H1 (cell line): Measurements from ENCODE around the gene NSL1. TPM values are rescaled to one million over a fixed set of nuclear protein-coding genes. Genes with fewer than 3 reads are reported as not detected.
A peak's percentile ranks its signal among the peaks of the same experiment; 100 is the strongest.

ENCODE experiments used
- CTCF ChIA-PET: fragments of 300-600 bp; sonication (Branson Sonifier 250); formaldehyde crosslinking; loops from one replicate; lab custom pipeline; 2021; ENCODE audit not compliant: partially characterized antibody; lab: Charles Lee
- POLR2A ChIA-PET: fragments of 300-600 bp; sonication (Branson Sonifier 250); formaldehyde crosslinking; loops from one replicate; lab custom pipeline; 2021; ENCODE audit warnings: inconsistent platforms; ENCODE audit not compliant: partially characterized antibody; lab: Charles Lee
- DNase-seq, 2 experiments: peaks; one replicate each; pipeline versions ENCODE4 v3.0.0 to v3.0.0-alpha.2; 2010 to 2022; ENCODE audit warnings: low spot score in 2 of 2, low read depth in 1 of 2, mixed read lengths in 1 of 2
- FAIRE-seq: peaks from 2 replicates; lab custom pipeline; 2011; peaks lifted over from hg19 to GRCh38; lab: Jason Lieb, UNC
- H2AFZ ChIP-seq: 2 replicates; pipeline ENCODE4 v1.8.1; 2012; ENCODE audit warnings: low read length, inconsistent platforms
- H2AK5ac ChIP-seq: 2 replicates; pipeline ENCODE4 v1.6.1; 2013; ENCODE audit warnings: low read depth, low read length
- H2BK120ac ChIP-seq: replicated peaks from 2 replicates; pipeline ENCODE3; 2013; ENCODE audit warnings: low read depth, low read length, inconsistent platforms
- H2BK12ac ChIP-seq: 2 replicates; pipeline ENCODE4 v1.6.1; 2013; ENCODE audit warnings: low read depth, low read length
- H2BK15ac ChIP-seq: 2 replicates; pipeline ENCODE4 v1.6.1; 2013; ENCODE audit warnings: low read length
- H2BK20ac ChIP-seq: 2 replicates; pipeline ENCODE4 v1.6.1; 2013; ENCODE audit warnings: low read length
- H2BK5ac ChIP-seq: 2 replicates; pipeline ENCODE4 v1.6.1; 2013; ENCODE audit warnings: low read depth, low read length
- H3K14ac ChIP-seq: 2 replicates; pipeline ENCODE4 v1.6.1; 2013; ENCODE audit warnings: inconsistent platforms; ENCODE audit not compliant: insufficient read length
- H3K18ac ChIP-seq: 2 replicates; pipeline ENCODE4 v1.6.1; 2013; ENCODE audit warnings: low read length; ENCODE audit errors: extremely low read depth
- H3K23ac ChIP-seq: 2 replicates; pipeline ENCODE4 v1.6.1; 2013; ENCODE audit warnings: inconsistent platforms; ENCODE audit not compliant: insufficient read length
- H3K23me2 ChIP-seq: 2 replicates; pipeline ENCODE4 v1.6.1; 2013; ENCODE audit warnings: low read depth, low read length
- H3K27ac ChIP-seq: 2 replicates; pipeline ENCODE4 v1.6.1; 2011; ENCODE audit warnings: low read depth, low read length, inconsistent platforms
- H3K27me3 ChIP-seq, 4 experiments: replicated peaks in 1 of 4; 1 replicate in 1 of 4; 2 replicates in 3 of 4; pipeline versions ENCODE4 v1.6.1 to v1.8.1; 2011 to 2013; ENCODE audit warnings: low read length in 3 of 4, mild to moderate bottlenecking in 3 of 4, inconsistent platforms in 2 of 4, mixed read lengths in 2 of 4, moderate library complexity in 1 of 4; ENCODE audit not compliant: control insufficient read depth in 3 of 4, insufficient read depth in 3 of 4; ENCODE audit errors: extremely low read depth in 1 of 4
- H3K36me3 ChIP-seq, 4 experiments: 2 replicates each; pipeline versions ENCODE4 v1.6.1 to v1.8.1; 2011 to 2013; ENCODE audit warnings: mild to moderate bottlenecking in 4 of 4, low read length in 3 of 4, moderate library complexity in 2 of 4, control low read depth in 1 of 4, inconsistent platforms in 1 of 4; ENCODE audit not compliant: insufficient read depth in 4 of 4, control insufficient read depth in 2 of 4
- H3K4ac ChIP-seq: replicated peaks from 2 replicates; pipeline ENCODE3; 2013; ENCODE audit warnings: low read length, low read depth, mixed read lengths, inconsistent platforms; ENCODE audit not compliant: insufficient read length
- H3K4me1 ChIP-seq, 4 experiments: replicated peaks in 1 of 4; 1 replicate in 1 of 4; 2 replicates in 3 of 4; pipeline versions ENCODE4 v1.6.1 to v1.8.1; 2011 to 2013; ENCODE audit warnings: low read length in 3 of 4, inconsistent platforms in 2 of 4, mixed read lengths in 1 of 4; ENCODE audit not compliant: insufficient read depth in 4 of 4, control insufficient read depth in 3 of 4
- H3K4me2 ChIP-seq, 2 experiments: 2 replicates each; pipeline versions ENCODE4 v1.6.1 to v1.8.1; 2011 to 2013; ENCODE audit warnings: low read depth in 2 of 2, low read length in 2 of 2, control low read depth in 1 of 2, inconsistent platforms in 1 of 2, mild to moderate bottlenecking in 1 of 2; ENCODE audit not compliant: insufficient read depth in 1 of 2
- H3K4me3 ChIP-seq, 4 experiments: fragments of 200-600, 300-600 bp in 1 of 4; sonication (generic), shearing (Covaris generic), sonication (Bioruptor Twin) in 1 of 4; 2 replicates each; pipeline versions ENCODE4 v1.5.1 to v1.8.1; 2011 to 2016; ENCODE audit warnings: low read length in 4 of 4, low read depth in 3 of 4, control low read depth in 2 of 4, inconsistent platforms in 2 of 4, mild to moderate bottlenecking in 2 of 4, mixed read lengths in 1 of 4, moderate library complexity in 1 of 4; ENCODE audit not compliant: insufficient read depth in 2 of 4; ENCODE audit errors: extremely low read depth in 1 of 4
- H3K56ac ChIP-seq: replicated peaks from 2 replicates; pipeline ENCODE3; 2013; ENCODE audit warnings: low read depth, mild to moderate bottlenecking, mixed read lengths, low read length, inconsistent platforms; ENCODE audit not compliant: insufficient read length
- H3K79me1 ChIP-seq: 2 replicates; pipeline ENCODE4 v1.6.1; 2013; ENCODE audit warnings: low read depth, low read length, control low read depth
- H3K79me2 ChIP-seq, 2 experiments: 2 replicates each; pipeline versions ENCODE4 v1.6.1 to v1.8.1; 2012 to 2013; ENCODE audit warnings: low read length in 2 of 2, mild to moderate bottlenecking in 2 of 2, inconsistent platforms in 1 of 2; ENCODE audit not compliant: insufficient read depth in 2 of 2, control insufficient read depth in 1 of 2
- H3K9ac ChIP-seq, 4 experiments: replicated peaks in 1 of 4; 1 replicate in 1 of 4; 2 replicates in 3 of 4; pipeline versions ENCODE4 v1.6.1 to v1.8.1; 2011 to 2013; ENCODE audit warnings: low read depth in 3 of 4, low read length in 3 of 4, control low read depth in 2 of 4, mild to moderate bottlenecking in 2 of 4, moderate library complexity in 2 of 4, inconsistent platforms in 1 of 4; ENCODE audit errors: extremely low read depth in 1 of 4
- H3K9me3 ChIP-seq, 2 experiments: 2 replicates each; pipeline versions ENCODE4 v1.6.1 to v1.8.1; 2012 to 2013; ENCODE audit warnings: mild to moderate bottlenecking in 2 of 2, moderate library complexity in 2 of 2, control low read depth in 1 of 2, inconsistent platforms in 1 of 2, low read depth in 1 of 2, low read length in 1 of 2, mixed read lengths in 1 of 2; ENCODE audit not compliant: insufficient read depth in 2 of 2
- H4K20me1 ChIP-seq, 2 experiments: replicated peaks in 1 of 2; 2 replicates each; pipeline versions ENCODE3 to v1.8.1; 2011 to 2013; ENCODE audit warnings: inconsistent platforms in 2 of 2, low read length in 2 of 2, mild to moderate bottlenecking in 1 of 2; ENCODE audit not compliant: insufficient read depth in 2 of 2, control insufficient read depth in 1 of 2
- H4K5ac ChIP-seq: 2 replicates; pipeline ENCODE4 v1.6.1; 2013; ENCODE audit warnings: low read length, low read depth, mixed read lengths, inconsistent platforms; ENCODE audit not compliant: insufficient read length
- H4K8ac ChIP-seq: 2 replicates; pipeline ENCODE4 v1.8.0; 2013; ENCODE audit warnings: mild to moderate bottlenecking, moderate library complexity, low read length, inconsistent platforms; ENCODE audit not compliant: insufficient read depth; ENCODE audit errors: extremely low read depth
- H4K91ac ChIP-seq: replicated peaks from 2 replicates; pipeline ENCODE3; 2013; ENCODE audit warnings: low read length, mixed read lengths, inconsistent platforms; ENCODE audit not compliant: insufficient read length
- CBX8 ChIP-seq: fragments of 300-800, 300-1000 bp; sonication (generic); IDR thresholded peaks from 2 replicates; pipeline ENCODE4 v1.7.1; 2016; ENCODE audit warnings: low read depth, low read length, borderline replicate concordance
- CREB1 ChIP-seq: IDR thresholded peaks from 2 replicates; pipeline ENCODE4 v1.6.1; 2012; ENCODE audit warnings: inconsistent platforms
- RFX5 ChIP-seq: IDR thresholded peaks from 2 replicates; pipeline ENCODE4 v1.6.1; 2011; ENCODE audit warnings: low read depth, low read length, improper control_type of control experiment, borderline replicate concordance
- SIN3A ChIP-seq, 2 experiments: IDR thresholded peaks in 1 of 2; conservative IDR thresholded peaks in 1 of 2; 2 replicates each; pipeline ENCODE4 v1.6.1; 2011 to 2012; ENCODE audit warnings: low read length in 2 of 2, improper control_type of control experiment in 1 of 2, low read depth in 1 of 2, mild to moderate bottlenecking in 1 of 2
- SP1 ChIP-seq: IDR thresholded peaks from 2 replicates; pipeline ENCODE4 v1.6.1; 2011; ENCODE audit warnings: low read depth, low read length
- SRF ChIP-seq: IDR thresholded peaks from 2 replicates; pipeline ENCODE4 v1.6.1; 2011; ENCODE audit warnings: mild to moderate bottlenecking, low read depth, low read length, moderate library complexity
- TEAD4 ChIP-seq: IDR thresholded peaks from 2 replicates; pipeline ENCODE4 v1.6.1; 2012; ENCODE audit warnings: low read depth, low read length, inconsistent platforms, mixed read lengths
- WGBS, 2 experiments: shearing (Covaris generic) in 1 of 2; methylation state at CpG; one replicate each; pipeline versions ENCODE4 v1.1.6 to v1.1.7; 2013 to 2015; ENCODE audit warnings: low lambda C conversion rate in 2 of 2, mixed read lengths in 2 of 2, inconsistent platforms in 1 of 2, low coverage in 1 of 2, missing lambda C conversion rate in 1 of 2; ENCODE audit not compliant: insufficient replicate concordance in 2 of 2, insufficient coverage in 1 of 2, insufficient read length in 1 of 2; ENCODE audit errors: extremely low coverage in 1 of 2, missing lambda C conversion rate in 1 of 2; 5-methylcytosine and 5-hydroxymethylcytosine counted together
- polyA plus RNA-seq, 7 experiments: library from polyadenylated mRNA; depleted of rRNA in 3 of 7; stranded (reverse) in 5 of 7; unstranded in 2 of 7; fragments of >200 nt in 5 of 7; fragments of 200-250 nt in 2 of 7; gene quantifications; 1 replicate in 5 of 7; 2 replicates in 1 of 7; 4 replicates in 1 of 7; pipeline versions ENCODE4 v1.2.1 to v1.2.3, GENCODE V29; 2011 to 2013; ENCODE audit warnings: missing spikeins in 2 of 7, mixed read lengths in 2 of 7
- total RNA-seq: library from RNA; stranded (reverse); fragmentation: NEBNext Ultra II Directional; extraction: Animal tissue kit (Norgen Biotek cat#: 25700); gene quantifications from 2 replicates; pipeline ENCODE4 v1.2.1, GENCODE V29; 2021
- TF ChIP-seq, protein P1 (sequence below), 3 experiments: IDR thresholded peaks; 1 replicate in 2 of 3; 2 replicates in 1 of 3; pipeline versions ENCODE4 v1.5.1 to v1.6.1; 2011; ENCODE audit warnings: low read length in 3 of 3, mild to moderate bottlenecking in 3 of 3, inconsistent platforms in 2 of 3, low read depth in 1 of 3, moderate library complexity in 1 of 3; ENCODE audit not compliant: insufficient read depth in 1 of 3; ENCODE audit errors: control extremely low read depth in 1 of 3
- TF ChIP-seq, protein P2 (sequence below): IDR thresholded peaks from 2 replicates; pipeline ENCODE4 v1.6.1; 2012; ENCODE audit warnings: inconsistent platforms

Gene NSL1
- total and polyA plus RNA-seq, 2 of the 8 experiments (the other 6 are each of a cell fraction or from before 2014, with no cell fraction given), result 25.4 to 51.7 TPM

DNA sequence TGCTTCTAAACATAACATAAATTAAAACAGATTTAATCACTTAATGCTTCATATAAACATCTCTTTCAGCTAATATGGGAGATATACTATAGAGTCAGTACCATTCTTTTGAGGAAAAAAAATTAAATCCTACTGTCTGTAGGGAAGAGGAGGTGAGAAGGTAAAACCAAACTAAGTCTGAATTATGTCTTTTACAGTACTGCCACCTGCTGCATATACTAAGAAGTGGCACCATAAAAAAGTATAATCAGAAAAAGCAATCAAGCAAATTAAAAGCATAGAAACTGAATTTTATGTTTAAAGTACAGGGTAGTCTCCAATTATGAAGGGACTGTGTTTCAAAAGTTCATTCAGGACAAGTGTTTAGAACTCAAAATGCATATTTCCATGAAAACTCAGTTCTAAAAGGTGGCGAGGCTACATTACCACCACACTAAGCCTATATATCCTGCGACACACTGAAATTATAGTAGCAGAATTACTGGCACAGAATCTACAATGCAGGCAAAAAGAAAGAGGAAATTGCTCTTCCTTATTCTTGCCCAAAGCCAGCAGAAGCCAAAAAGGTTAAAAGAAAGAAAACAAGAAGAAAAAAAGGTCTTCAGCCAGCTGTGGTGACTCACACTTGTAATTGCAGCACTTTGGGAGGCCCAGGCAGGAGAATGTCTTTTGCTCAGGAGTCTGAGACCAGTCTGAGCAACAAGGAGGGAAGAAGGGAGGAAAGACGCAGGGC is 9.0 kb downstream of the NSL1 start:
- Histone ChIP-seq H2BK12ac (no peak overlapping the region), H3K9ac (no peak overlapping the region), H3K79me2 (peaks cover 0 to 5% of the 10 kb centered on the region in 2 experiments; a peak in 2 of 4 replicates), H3K9me3 (peaks cover 0 to 5% of the 10 kb centered on the region in 2 experiments; a peak in 2 of 4 replicates), H2BK15ac (no peak overlapping the region), H3K18ac (no peak overlapping the region), H4K8ac (no peak overlapping the region), H3K4me3 (no peak overlapping the region), H2BK20ac (no peak overlapping the region), H3K4me2 (no peak overlapping the region), H3K14ac (no peak overlapping the region), H3K56ac (no peak overlapping the region), H3K27ac (no peak overlapping the region), H3K79me1 (no peaks in the 10 kb centered on the region), H3K4ac (no peak overlapping the region), H2BK120ac (no peak overlapping the region), H2AFZ (no peak overlapping the region), H3K36me3 (peaks cover 5 to 66% (median 34%) of the 10 kb centered on the region in 4 experiments; a peak in 7 of 8 replicates), H2BK5ac (no peak overlapping the region), H4K5ac (no peak overlapping the region), H3K4me1 (no peaks in the 10 kb centered on the region), H2AK5ac (no peak overlapping the region), H3K23ac (no peak overlapping the region), H4K91ac (no peak overlapping the region), H3K27me3 (no peaks in the 10 kb centered on the region), H4K20me1 (no peaks in the 10 kb centered on the region), H3K23me2 (no peaks in the 10 kb centered on the region)
- FAIRE-seq, result no peak
- no peak for DNase-seq
- CTCF ChIA-PET, result interaction anchor here (0.6 to 2.7 kb wide), 17 partner anchors 16 to 406 kb away, joined by 3 to 19 read pairs (median 5); no protein-coding TSS in a partner anchor
- 92% methylated on average over 3 of the region's 3 CpGs; no CpG with 5 or more reads in 1 of the 2 experiments for WGBS, 2 experiments
- POLR2A ChIA-PET, result interaction anchor here (1.7 kb wide), 1 partner anchor 9 kb away, joined by 6 read pairs; the partner anchor contains the start of genes NSL1 and TATDN3
- TF ChIP-seq SP1, result no peak
- TF ChIP-seq, protein P1, sequence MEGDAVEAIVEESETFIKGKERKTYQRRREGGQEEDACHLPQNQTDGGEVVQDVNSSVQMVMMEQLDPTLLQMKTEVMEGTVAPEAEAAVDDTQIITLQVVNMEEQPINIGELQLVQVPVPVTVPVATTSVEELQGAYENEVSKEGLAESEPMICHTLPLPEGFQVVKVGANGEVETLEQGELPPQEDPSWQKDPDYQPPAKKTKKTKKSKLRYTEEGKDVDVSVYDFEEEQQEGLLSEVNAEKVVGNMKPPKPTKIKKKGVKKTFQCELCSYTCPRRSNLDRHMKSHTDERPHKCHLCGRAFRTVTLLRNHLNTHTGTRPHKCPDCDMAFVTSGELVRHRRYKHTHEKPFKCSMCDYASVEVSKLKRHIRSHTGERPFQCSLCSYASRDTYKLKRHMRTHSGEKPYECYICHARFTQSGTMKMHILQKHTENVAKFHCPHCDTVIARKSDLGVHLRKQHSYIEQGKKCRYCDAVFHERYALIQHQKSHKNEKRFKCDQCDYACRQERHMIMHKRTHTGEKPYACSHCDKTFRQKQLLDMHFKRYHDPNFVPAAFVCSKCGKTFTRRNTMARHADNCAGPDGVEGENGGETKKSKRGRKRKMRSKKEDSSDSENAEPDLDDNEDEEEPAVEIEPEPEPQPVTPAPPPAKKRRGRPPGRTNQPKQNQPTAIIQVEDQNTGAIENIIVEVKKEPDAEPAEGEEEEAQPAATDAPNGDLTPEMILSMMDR (IDR thresholded peaks at IDR 0.05; ENCODE audit: control extremely low read depth in 1 of 3, insufficient read depth in 1 of 3, low read depth in 1 of 3, low read length in 3 of 3), result peak in 2 of 3 experiments; percentile 23 to 54; a peak in 2 of 4 replicates
- TF ChIP-seq CBX8, result no peak
- no peak for TF ChIP-seq SRF
- TF ChIP-seq SIN3A (conservative IDR thresholded peaks at IDR 0.05 in 1 of 2, IDR thresholded peaks at IDR 0.05 in 1 of 2; ENCODE audit: low read depth in 1 of 2, low read length in 2 of 2), result no peak
- no peak for TF ChIP-seq CREB1
- TF ChIP-seq, protein P2, sequence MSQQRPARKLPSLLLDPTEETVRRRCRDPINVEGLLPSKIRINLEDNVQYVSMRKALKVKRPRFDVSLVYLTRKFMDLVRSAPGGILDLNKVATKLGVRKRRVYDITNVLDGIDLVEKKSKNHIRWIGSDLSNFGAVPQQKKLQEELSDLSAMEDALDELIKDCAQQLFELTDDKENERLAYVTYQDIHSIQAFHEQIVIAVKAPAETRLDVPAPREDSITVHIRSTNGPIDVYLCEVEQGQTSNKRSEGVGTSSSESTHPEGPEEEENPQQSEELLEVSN, result no peak
- no peak for TF ChIP-seq TEAD4
- TF ChIP-seq RFX5, result no peak
